Measurements from ENCODE around the gene KRTAP5-7. TPM values are rescaled to one million over a fixed set of nuclear protein-coding genes. Genes with fewer than 3 reads are reported as not detected.

The KRTAP5-7 gene
- total and polyA plus RNA-seq, 2 donors from 2014 or later: 0.22 TPM; not detected in 1

DNA sequence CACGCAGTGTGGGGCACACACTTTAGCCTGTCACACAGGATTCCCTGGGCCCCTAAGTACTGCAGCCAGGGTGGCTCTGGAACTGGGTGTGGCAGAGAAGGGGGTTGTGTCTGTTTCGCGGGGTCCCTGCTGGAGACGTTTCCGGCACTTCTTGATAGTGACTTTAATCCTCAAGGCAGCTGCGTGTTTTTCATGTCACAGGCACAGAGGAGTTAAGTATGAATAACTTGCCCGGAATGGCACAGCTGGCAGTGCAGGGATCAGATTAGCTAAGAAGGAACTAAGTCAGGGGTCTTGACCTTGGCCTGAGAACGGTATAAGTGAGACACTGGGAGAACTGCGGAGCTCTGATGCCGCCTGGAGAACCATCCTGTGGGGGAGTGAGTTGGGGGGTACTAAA lies 7.5 kb upstream of the KRTAP5-7 start:
- no peaks in the 10 kb centered on the region for H3K36me3 ChIP-seq (ENCODE audit: control insufficient read depth in 2 of 3, insufficient read depth in 3 of 3, low read length in 3 of 3)
- H3K9ac ChIP-seq (ENCODE audit: low read length in 3 of 3): no peak overlapping the region
- no peak overlapping the region for H3K4me3 ChIP-seq (ENCODE audit: low read length in 3 of 3)
- TF ChIP-seq, protein P1, sequence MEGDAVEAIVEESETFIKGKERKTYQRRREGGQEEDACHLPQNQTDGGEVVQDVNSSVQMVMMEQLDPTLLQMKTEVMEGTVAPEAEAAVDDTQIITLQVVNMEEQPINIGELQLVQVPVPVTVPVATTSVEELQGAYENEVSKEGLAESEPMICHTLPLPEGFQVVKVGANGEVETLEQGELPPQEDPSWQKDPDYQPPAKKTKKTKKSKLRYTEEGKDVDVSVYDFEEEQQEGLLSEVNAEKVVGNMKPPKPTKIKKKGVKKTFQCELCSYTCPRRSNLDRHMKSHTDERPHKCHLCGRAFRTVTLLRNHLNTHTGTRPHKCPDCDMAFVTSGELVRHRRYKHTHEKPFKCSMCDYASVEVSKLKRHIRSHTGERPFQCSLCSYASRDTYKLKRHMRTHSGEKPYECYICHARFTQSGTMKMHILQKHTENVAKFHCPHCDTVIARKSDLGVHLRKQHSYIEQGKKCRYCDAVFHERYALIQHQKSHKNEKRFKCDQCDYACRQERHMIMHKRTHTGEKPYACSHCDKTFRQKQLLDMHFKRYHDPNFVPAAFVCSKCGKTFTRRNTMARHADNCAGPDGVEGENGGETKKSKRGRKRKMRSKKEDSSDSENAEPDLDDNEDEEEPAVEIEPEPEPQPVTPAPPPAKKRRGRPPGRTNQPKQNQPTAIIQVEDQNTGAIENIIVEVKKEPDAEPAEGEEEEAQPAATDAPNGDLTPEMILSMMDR (IDR thresholded peaks at IDR 0.05; ENCODE audit: borderline replicate concordance, extremely low read depth, insufficient read depth): no peak
- intact Hi-C loops (cut with DNase I): no loop called here
- no peaks in the 10 kb centered on the region for H3K4me1 ChIP-seq (ENCODE audit: control insufficient read depth in 2 of 3, insufficient read depth in 2 of 3, low read depth in 1 of 3, low read length in 3 of 3)
- DNase-seq (no peak), FAIRE-seq (no peak)
- H3K9me3 ChIP-seq (ENCODE audit: control insufficient read depth in 2 of 3, insufficient read depth in 1 of 3, low read length in 3 of 3): no peaks in the 10 kb centered on the region
- H3K27ac ChIP-seq (ENCODE audit: low read depth in 2 of 2, low read length in 2 of 2): no peak overlapping the region
- no peaks in the 10 kb centered on the region for H3K27me3 ChIP-seq (ENCODE audit: control insufficient read depth, insufficient read depth, low read length)

DNA sequence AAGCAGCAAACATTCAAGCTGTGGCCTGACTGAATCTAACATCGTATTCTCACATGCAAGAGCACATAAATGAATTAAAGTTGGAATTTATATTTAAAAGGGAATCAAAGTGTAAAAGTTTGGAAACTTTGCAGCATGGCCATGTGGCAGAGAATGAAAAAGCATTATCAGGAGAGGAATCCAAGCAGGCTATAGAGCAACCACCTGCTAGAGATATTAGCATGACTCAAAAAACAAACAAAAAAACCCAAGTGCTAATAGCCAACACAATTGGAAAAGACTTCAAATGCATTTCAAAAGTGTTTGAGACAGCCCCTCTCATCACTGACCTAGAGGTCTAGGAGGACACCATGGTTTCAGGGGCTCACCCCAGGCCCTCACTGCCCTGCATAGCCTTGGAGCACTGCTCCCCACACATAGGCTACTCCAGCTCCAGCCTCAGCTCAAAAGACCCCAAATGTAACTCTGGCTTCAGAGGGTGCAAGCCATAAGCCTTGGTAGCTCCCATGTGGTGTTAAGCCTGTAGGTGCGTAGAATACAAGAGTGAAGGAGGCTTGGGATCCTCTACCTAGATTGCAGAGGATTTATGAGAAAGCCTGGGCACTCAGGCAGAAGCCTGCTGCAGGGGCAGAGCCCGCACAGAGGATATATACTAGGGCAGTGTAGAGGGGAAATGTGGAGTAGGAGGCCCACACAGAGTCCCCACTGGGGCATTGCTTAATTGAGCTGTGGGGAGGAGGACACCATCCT lies 1.7 kb upstream of the KRTAP5-7 start:
- H3K27ac ChIP-seq (ENCODE audit: low read depth in 2 of 2, low read length in 2 of 2): no peak overlapping the region
- no peaks in the 10 kb centered on the region for H3K9me3 ChIP-seq (ENCODE audit: control insufficient read depth in 2 of 3, insufficient read depth in 1 of 3, low read length in 3 of 3)
- FAIRE-seq: no peak
- intact Hi-C loops (cut with DNase I): no loop called here
- H3K4me3 ChIP-seq (ENCODE audit: low read length in 3 of 3): no peak overlapping the region
- DNase-seq: no peak
- no peaks in the 10 kb centered on the region for H3K27me3 ChIP-seq (ENCODE audit: control insufficient read depth, insufficient read depth, low read length)
- no peaks in the 10 kb centered on the region for H3K4me1 ChIP-seq (ENCODE audit: control insufficient read depth in 2 of 3, insufficient read depth in 2 of 3, low read depth in 1 of 3, low read length in 3 of 3)
- no peaks in the 10 kb centered on the region for H3K36me3 ChIP-seq (ENCODE audit: control insufficient read depth in 2 of 3, insufficient read depth in 3 of 3, low read length in 3 of 3)
- TF ChIP-seq, protein P1 (IDR thresholded peaks at IDR 0.05; ENCODE audit: borderline replicate concordance, extremely low read depth, insufficient read depth): no peak
- no peak overlapping the region for H3K9ac ChIP-seq (ENCODE audit: low read length in 3 of 3)

DNA sequence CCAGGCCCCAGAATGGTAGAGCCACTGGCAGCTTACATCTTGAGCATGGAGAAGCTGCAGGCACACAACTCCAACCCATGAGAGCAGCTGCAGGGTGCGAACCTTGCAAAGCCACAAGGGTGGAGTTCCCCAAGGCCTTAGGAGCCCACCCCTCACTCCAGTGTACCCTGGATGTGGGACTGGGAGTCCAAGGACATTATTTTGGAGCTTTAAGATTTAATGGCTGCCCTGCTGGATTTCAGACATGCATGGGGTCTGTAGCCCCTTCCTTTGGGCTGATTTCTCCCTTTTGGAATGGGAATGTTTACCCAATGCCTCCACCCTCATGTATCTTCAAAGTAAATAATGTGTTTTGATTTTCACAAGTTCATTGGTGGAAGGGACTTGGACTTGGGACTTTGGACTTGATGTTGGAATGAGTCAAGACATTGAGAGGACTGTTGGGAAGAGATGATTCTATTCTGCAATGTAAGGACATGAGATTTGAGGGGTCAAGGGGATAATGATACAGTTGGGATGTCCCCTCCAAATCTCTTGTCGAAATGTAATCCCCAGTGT lies 1.1 kb upstream of the KRTAP5-7 start:
- Histone ChIP-seq H3K9me3 (ENCODE audit: control insufficient read depth in 2 of 3, insufficient read depth in 1 of 3, low read length in 3 of 3) (no peaks in the 10 kb centered on the region), H3K4me3 (ENCODE audit: low read length in 3 of 3) (no peak overlapping the region), H3K36me3 (ENCODE audit: control insufficient read depth in 2 of 3, insufficient read depth in 3 of 3, low read length in 3 of 3) (no peaks in the 10 kb centered on the region), H3K9ac (ENCODE audit: low read length in 3 of 3) (no peak overlapping the region), H3K4me1 (ENCODE audit: control insufficient read depth in 2 of 3, insufficient read depth in 2 of 3, low read depth in 1 of 3, low read length in 3 of 3) (no peaks in the 10 kb centered on the region), H3K27me3 (ENCODE audit: control insufficient read depth, insufficient read depth, low read length) (no peaks in the 10 kb centered on the region), H3K27ac (ENCODE audit: low read depth in 2 of 2, low read length in 2 of 2) (no peak overlapping the region)
- DNase-seq: no peak
- intact Hi-C loops (cut with DNase I): no loop called here
- TF ChIP-seq, protein P1 (IDR thresholded peaks at IDR 0.05; ENCODE audit: borderline replicate concordance, extremely low read depth, insufficient read depth): no peak
- FAIRE-seq: no peak
